ENCODE results near the gene KCTD17.

DNA sequence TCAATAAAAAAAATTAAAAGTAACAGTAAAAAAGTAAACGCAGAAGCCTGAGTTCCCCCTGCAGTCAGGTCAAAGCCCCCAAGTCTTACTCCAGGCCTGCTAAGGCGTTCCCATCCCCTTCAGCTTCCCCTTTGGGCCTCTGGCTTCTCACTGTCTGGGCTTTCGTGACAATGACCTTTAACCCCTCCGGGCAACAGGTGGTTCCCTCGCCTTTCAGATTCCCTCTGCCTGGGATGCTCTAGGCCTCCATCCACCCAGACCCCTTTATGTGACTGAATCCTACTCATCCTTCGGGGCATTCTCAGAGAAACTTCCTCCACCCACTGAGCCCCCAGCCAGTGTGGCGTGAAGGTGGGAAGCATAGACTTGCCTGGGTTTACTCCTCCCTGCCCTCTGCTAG, 24.0 kb upstream of the KCTD17 start:
- TF ChIP-seq NFRKB (IDR thresholded peaks at IDR 0.05) (no peak), SUZ12 (IDR thresholded peaks at IDR 0.05) (no peak), SP1 (IDR thresholded peaks at IDR 0.05) (no peak), ELF4 (IDR thresholded peaks at IDR 0.05) (no peak), HDGF (IDR thresholded peaks at IDR 0.05; ENCODE audit: borderline replicate concordance) (no peak), L3MBTL2 (conservative IDR thresholded peaks at IDR 0.05) (no peak), FOXK2 (IDR thresholded peaks at IDR 0.05) (no peak), TARDBP (IDR thresholded peaks at IDR 0.05) (no peak), ZNF384 (IDR thresholded peaks at IDR 0.05) (no peak), LEF1 (IDR thresholded peaks at IDR 0.05; ENCODE audit: borderline replicate concordance) (no peak), ARNT (IDR thresholded peaks at IDR 0.05) (no peak), CTBP1 (IDR thresholded peaks at IDR 0.05; ENCODE audit: borderline replicate concordance) (no peak), FOXA1 (IDR thresholded peaks at IDR 0.05) (no peak)
- TF ChIP-seq, protein P1, sequence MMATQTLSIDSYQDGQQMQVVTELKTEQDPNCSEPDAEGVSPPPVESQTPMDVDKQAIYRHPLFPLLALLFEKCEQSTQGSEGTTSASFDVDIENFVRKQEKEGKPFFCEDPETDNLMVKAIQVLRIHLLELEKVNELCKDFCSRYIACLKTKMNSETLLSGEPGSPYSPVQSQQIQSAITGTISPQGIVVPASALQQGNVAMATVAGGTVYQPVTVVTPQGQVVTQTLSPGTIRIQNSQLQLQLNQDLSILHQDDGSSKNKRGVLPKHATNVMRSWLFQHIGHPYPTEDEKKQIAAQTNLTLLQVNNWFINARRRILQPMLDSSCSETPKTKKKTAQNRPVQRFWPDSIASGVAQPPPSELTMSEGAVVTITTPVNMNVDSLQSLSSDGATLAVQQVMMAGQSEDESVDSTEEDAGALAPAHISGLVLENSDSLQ (IDR thresholded peaks at IDR 0.05): no peak

All from HEK293T (cell line).